ENCODE measurements around the gene TRPV3.
"Not testable (repeated sequence)": the region's sequence is repeated elsewhere in the genome, so short reads cannot be mapped to it uniquely, and the experiment has no call there.

TRPV3 gene

DNA sequence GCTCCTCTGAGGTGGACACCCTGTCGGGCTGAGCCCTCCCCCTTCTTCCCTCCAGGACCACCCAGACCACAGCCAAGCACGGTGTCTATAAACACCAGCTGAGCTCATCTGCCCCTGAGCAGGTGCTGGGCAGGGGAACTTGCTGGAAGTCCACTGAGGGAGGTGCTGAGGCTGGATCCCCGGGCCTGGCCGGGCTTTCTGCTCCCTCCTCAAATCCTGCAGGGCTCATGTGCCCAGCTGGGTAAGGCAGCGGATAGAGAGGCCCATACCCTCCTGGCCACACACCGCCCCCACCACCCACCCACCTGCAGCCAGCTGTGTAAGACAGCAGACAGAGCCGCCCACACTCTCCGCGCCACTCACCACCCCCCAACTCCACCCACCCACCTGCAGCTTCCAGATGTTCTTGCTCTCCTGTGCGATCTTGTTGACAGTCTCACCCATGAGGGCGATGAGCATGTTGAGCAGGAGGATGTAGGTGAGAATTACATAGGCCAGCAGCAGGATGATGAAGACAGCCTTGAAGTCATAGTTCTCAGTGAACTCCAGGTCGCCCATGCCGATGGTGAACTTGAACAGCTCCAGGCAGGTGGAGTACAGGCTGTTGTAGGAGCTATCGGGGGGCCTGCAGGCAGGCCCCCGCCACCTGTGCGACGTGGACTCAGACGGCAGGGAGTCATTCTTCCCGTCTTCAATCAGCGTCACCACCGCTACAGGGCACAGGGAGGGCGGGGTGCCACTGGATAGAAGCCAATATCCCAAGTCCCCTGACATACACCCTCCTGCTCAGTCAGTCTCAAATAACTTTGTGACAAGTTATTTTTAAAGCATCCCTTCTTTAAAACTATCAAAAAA is 15.9 kb upstream of the TRPV3 start:
- Histone ChIP-seq H3K9me3 (ENCODE audit: insufficient read depth, low read length) (no peaks in the 10 kb centered on the region), H3K36me3 (ENCODE audit: insufficient read depth, insufficient read length, low read length) (peaks cover 50% of the 10 kb centered on the region), H3K4me3 (ENCODE audit: insufficient read length, low read depth) (no peak overlapping the region), H3K9ac (ENCODE audit: insufficient read length, low read depth) (no peak overlapping the region), H3K4me1 (ENCODE audit: insufficient read depth, insufficient read length) (no peaks in the 10 kb centered on the region), H3K27me3 (ENCODE audit: insufficient read depth, insufficient read length) (no peaks in the 10 kb centered on the region)
- DNase-seq (ENCODE audit: low read depth, low spot score), result no peak
- TF ChIP-seq SUZ12 (IDR thresholded peaks at IDR 0.05; ENCODE audit: extremely low read depth, insufficient read depth, insufficient read length) (no peak), YY1 (IDR thresholded peaks at IDR 0.05; ENCODE audit: insufficient read depth, insufficient read length) (no peak), ZNF274 (IDR thresholded peaks at IDR 0.05; ENCODE audit: low read depth, low read length) (no peak)

DNA sequence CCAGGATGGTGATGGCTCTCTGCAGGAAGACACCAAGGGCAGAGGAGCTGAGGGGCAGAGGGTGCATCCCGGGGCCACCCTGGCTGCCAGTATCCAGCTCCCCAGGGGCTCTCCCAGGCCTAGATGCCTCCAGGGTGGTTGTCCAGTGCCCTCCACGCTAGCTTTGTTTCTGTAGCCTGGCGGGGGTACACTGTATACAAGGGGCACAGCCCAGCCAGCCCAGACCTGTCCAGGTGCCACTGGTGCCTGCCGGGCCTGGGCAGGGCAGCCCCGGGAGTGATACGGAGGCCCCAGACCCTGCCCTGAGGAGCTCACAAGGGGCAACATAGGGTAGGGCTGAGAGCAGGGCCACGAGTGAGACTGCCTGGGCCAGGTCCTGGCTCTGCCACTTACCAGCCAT is 14.6 kb upstream of the TRPV3 start:
- DNase-seq (ENCODE audit: low read depth, low spot score), result no peak
- no peaks in the 10 kb centered on the region for H3K27me3 ChIP-seq (ENCODE audit: insufficient read depth, insufficient read length)
- H3K4me1 ChIP-seq (ENCODE audit: insufficient read depth, insufficient read length), result no peaks in the 10 kb centered on the region
- H3K9ac ChIP-seq (ENCODE audit: insufficient read length, low read depth), result no peak overlapping the region
- TF ChIP-seq YY1 (IDR thresholded peaks at IDR 0.05; ENCODE audit: insufficient read depth, insufficient read length) (no peak), SUZ12 (IDR thresholded peaks at IDR 0.05; ENCODE audit: extremely low read depth, insufficient read depth, insufficient read length) (no peak), ZNF274 (IDR thresholded peaks at IDR 0.05; ENCODE audit: low read depth, low read length) (no peak)
- no peaks in the 10 kb centered on the region for H3K9me3 ChIP-seq (ENCODE audit: insufficient read depth, low read length)
- H3K4me3 ChIP-seq (ENCODE audit: insufficient read length, low read depth), result no peak overlapping the region
- H3K36me3 ChIP-seq (ENCODE audit: insufficient read depth, insufficient read length, low read length), result peaks cover 41% of the 10 kb centered on the region

DNA sequence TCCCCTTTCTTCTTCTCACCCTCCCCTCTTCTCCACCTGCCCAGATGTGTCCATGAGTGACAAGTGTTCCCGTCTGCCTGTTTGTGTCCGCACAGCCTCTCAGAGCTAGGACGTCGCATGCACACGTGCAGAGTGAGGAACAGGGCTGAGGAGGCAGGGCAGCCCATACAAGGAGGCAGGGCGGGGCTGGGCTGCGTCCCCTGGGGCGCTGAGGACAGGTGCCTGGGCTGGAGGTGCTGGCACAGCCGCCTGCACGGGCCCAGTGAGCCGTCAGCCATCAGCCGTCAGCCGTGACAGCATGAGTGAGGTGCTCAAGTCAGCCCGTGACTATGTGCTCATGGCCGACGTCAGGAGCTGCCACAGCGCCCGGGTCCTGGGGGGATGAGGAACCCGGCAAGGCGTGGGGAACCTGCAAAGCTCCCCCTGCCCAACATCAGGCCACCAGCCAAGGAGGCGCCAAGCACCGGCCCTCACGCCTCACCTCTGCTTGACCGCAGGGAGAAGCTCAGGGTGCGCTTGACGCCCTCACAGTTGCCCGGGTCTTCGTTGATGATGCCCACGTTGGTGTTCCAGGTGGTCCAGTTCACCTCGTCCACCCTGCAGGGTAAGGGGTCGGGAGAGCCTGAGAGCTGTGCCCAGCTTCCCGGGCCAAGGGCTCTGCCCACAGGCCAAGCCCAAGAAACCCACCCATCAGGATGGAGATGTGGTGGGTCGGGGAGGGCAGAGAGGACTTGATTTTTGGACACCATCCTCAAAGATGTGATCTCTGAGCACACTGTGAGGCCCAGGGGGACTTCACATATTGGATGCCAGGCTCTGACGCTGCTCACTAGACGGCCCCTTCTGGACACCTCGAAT is 13.7 kb upstream of the TRPV3 start:
- Histone ChIP-seq H3K27me3 (ENCODE audit: insufficient read depth, insufficient read length) (no peaks in the 10 kb centered on the region), H3K9ac (ENCODE audit: insufficient read length, low read depth) (no peak overlapping the region), H3K4me3 (ENCODE audit: insufficient read length, low read depth) (no peak overlapping the region), H3K36me3 (ENCODE audit: insufficient read depth, insufficient read length, low read length) (peaks cover 42% of the 10 kb centered on the region), H3K4me1 (ENCODE audit: insufficient read depth, insufficient read length) (no peaks in the 10 kb centered on the region), H3K9me3 (ENCODE audit: insufficient read depth, low read length) (no peaks in the 10 kb centered on the region)
- DNase-seq (ENCODE audit: low read depth, low spot score), result no peak
- TF ChIP-seq ZNF274 (IDR thresholded peaks at IDR 0.05; ENCODE audit: low read depth, low read length), result no peak
- no peak for TF ChIP-seq YY1 (IDR thresholded peaks at IDR 0.05; ENCODE audit: insufficient read depth, insufficient read length)
- TF ChIP-seq SUZ12 (IDR thresholded peaks at IDR 0.05; ENCODE audit: extremely low read depth, insufficient read depth, insufficient read length), result no peak

DNA sequence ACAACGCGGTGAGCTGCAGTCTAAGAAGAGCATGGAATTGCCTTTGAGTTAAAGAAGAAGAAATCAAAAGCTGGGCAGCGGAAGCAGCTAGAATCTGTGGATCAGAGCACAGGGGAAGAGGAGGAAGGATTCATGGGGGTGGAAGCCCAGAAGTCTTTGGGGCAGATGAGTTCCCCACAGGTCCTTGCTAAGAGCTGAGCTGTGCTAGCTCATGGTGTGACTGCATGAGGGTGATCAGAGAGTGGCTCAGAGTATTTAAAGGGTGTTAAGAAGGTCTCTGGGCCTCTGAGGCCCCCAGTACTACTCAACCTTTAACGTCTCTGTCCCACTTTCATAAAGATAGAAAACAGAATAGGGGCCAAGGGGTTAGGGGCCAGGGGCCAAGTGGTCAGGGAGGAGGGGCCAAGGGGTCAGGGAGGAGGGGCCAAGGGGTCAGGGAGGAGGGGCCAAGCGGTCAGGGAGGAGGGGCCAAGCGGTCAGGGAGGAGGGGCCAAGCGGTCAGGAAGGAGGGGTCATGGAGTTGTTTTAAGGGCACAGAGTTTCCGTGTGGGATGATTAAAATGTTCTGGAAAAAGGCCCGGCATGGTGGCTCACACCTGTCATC is 12.0 kb upstream of the TRPV3 start:
- H3K27me3 ChIP-seq (ENCODE audit: insufficient read depth, insufficient read length), result no peaks in the 10 kb centered on the region
- DNase-seq (ENCODE audit: low read depth, low spot score), result no peak
- H3K36me3 ChIP-seq (ENCODE audit: insufficient read depth, insufficient read length, low read length), result peaks cover 43% of the 10 kb centered on the region
- no peak overlapping the region for H3K9ac ChIP-seq (ENCODE audit: insufficient read length, low read depth)
- TF ChIP-seq YY1 (IDR thresholded peaks at IDR 0.05; ENCODE audit: insufficient read depth, insufficient read length) (no peak), SUZ12 (IDR thresholded peaks at IDR 0.05; ENCODE audit: extremely low read depth, insufficient read depth, insufficient read length) (no peak), ZNF274 (IDR thresholded peaks at IDR 0.05; ENCODE audit: low read depth, low read length) (no peak)
- H3K4me1 ChIP-seq (ENCODE audit: insufficient read depth, insufficient read length), result no peaks in the 10 kb centered on the region
- H3K9me3 ChIP-seq (ENCODE audit: insufficient read depth, low read length), result peaks cover 8% of the 10 kb centered on the region; the same call in 1 of the 2 replicates
- no peak overlapping the region for H3K4me3 ChIP-seq (ENCODE audit: insufficient read length, low read depth)

DNA sequence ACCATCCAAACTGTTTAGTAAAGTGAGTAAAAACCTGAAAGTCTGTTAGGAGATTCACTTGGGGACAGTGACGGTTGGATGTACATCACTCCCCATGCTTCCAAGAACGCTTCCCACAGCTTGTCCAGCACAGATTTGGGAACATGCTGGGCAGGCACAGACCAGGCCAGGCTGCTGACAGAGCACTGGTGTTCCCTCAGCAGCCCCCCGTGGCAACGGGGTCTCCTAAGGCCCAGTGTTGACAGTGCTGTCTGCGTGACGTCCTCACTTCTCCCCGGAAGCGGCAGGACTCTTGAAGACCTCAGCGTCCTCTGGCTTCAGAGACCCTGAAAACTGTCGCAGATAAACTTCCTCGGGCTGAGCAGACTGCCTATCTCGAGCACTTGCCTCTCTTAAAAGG is 8.9 kb upstream of the TRPV3 start:
- no peak for DNase-seq (ENCODE audit: low read depth, low spot score)
- no peak overlapping the region for H3K9ac ChIP-seq (ENCODE audit: insufficient read length, low read depth)
- H3K9me3 ChIP-seq (ENCODE audit: insufficient read depth, low read length), result peaks cover 8% of the 10 kb centered on the region; the same call in 1 of the 2 replicates
- peaks cover 22% of the 10 kb centered on the region for H3K36me3 ChIP-seq (ENCODE audit: insufficient read depth, insufficient read length, low read length)
- no peak overlapping the region for H3K4me3 ChIP-seq (ENCODE audit: insufficient read length, low read depth)
- H3K27me3 ChIP-seq (ENCODE audit: insufficient read depth, insufficient read length), result no peaks in the 10 kb centered on the region
- H3K4me1 ChIP-seq (ENCODE audit: insufficient read depth, insufficient read length), result no peaks in the 10 kb centered on the region
- TF ChIP-seq SUZ12 (IDR thresholded peaks at IDR 0.05; ENCODE audit: extremely low read depth, insufficient read depth, insufficient read length) (no peak), YY1 (IDR thresholded peaks at IDR 0.05; ENCODE audit: insufficient read depth, insufficient read length) (no peak), ZNF274 (IDR thresholded peaks at IDR 0.05; ENCODE audit: low read depth, low read length) (no peak)

DNA sequence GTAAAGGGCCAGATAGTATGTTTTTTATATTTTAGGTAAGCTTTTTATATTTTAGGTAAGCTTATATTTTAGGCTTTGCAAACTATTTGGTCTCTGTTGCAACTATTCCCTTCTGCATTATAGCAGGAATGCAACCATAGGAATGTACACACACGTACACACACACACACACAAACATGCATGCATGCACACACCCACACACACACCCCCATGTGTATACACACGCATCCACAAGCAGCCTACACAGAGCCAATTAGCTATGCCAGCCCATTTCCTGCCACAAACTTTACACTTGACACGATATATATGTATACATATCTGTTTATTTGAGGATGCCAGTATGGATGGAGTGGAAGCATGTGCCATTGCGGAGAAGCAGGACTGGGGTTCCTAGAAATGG is 7.5 kb upstream of the TRPV3 start:
- Histone ChIP-seq H3K36me3 (ENCODE audit: insufficient read depth, insufficient read length, low read length) (peaks cover 13% of the 10 kb centered on the region), H3K4me3 (ENCODE audit: insufficient read length, low read depth) (no peak overlapping the region), H3K9me3 (ENCODE audit: insufficient read depth, low read length) (peaks cover 8% of the 10 kb centered on the region; the same call in 1 of the 2 replicates), H3K4me1 (ENCODE audit: insufficient read depth, insufficient read length) (no peaks in the 10 kb centered on the region), H3K9ac (ENCODE audit: insufficient read length, low read depth) (no peak overlapping the region), H3K27me3 (ENCODE audit: insufficient read depth, insufficient read length) (no peaks in the 10 kb centered on the region)
- no peak for DNase-seq (ENCODE audit: low read depth, low spot score)
- no peak for TF ChIP-seq YY1 (IDR thresholded peaks at IDR 0.05; ENCODE audit: insufficient read depth, insufficient read length)
- TF ChIP-seq SUZ12 (IDR thresholded peaks at IDR 0.05; ENCODE audit: extremely low read depth, insufficient read depth, insufficient read length), result no peak

DNA sequence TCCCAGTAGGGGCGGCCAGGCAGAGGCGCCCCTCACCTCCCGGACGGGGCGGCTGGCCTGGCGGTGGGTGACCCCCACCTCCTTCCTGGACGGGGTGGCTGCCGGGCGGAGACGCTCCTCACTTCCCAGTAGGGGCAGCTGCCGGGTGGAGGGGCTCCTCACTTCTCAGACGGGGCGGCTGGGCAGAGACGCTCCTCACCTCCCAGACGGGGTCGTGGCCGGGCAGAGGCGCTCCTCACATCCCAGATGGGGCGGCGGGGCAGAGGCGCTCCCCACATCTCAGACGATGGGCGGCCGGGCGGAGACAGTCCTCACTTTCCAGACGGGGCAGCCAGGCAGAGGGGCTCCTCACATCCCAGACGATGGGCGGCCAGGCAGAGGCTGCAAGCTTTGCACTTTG is 6.6 kb upstream of the TRPV3 start:
- not testable (repeated sequence) for H3K9ac ChIP-seq (ENCODE audit: insufficient read length, low read depth); H3K4me3 ChIP-seq (ENCODE audit: insufficient read length, low read depth); DNase-seq (ENCODE audit: low read depth, low spot score)

More for the DNA sequence above, 6.6 kb upstream of the TRPV3 start:
- peaks cover 10% of the 10 kb centered on the region for H3K36me3 ChIP-seq (ENCODE audit: insufficient read depth, insufficient read length, low read length)
- H3K9me3 ChIP-seq (ENCODE audit: insufficient read depth, low read length); H3K4me1 ChIP-seq (ENCODE audit: insufficient read depth, insufficient read length); H3K27me3 ChIP-seq (ENCODE audit: insufficient read depth, insufficient read length): not testable (repeated sequence)

All from NT2/D1 (cell line).